Fibroblast of the aortic adventitia (primary cell): ENCODE data around the gene ABHD17A. TPM values are rescaled to one million over a fixed set of nuclear protein-coding genes. Genes with fewer than 3 reads are reported as not detected.

Source experiments
- DNase-seq: peaks from one replicate; pipeline ENCODE4 v3.0.0-alpha.2; 2010; ENCODE audit warnings: low read depth
- H3K4me3 ChIP-seq: 2 replicates; pipeline ENCODE4 v1.5.1; 2011; ENCODE audit warnings: low read depth, mild to moderate bottlenecking, control low read depth, low read length, moderate library complexity
- CTCF ChIP-seq: IDR thresholded peaks from 2 replicates; pipeline ENCODE4 v1.5.1; 2011; ENCODE audit warnings: mild to moderate bottlenecking, low read length, control low read depth, inconsistent platforms; ENCODE audit not compliant: insufficient read depth
- total RNA-seq: library from RNA; depleted of rRNA; stranded (reverse); fragments of >200 nt; gene quantifications from 2 replicates; pipeline ENCODE4 v1.2.3, GENCODE V29; 2012; ENCODE audit warnings: low replicate concordance

ABHD17A gene
- total RNA-seq, 1 donor = 48.0 TPM

DNA sequence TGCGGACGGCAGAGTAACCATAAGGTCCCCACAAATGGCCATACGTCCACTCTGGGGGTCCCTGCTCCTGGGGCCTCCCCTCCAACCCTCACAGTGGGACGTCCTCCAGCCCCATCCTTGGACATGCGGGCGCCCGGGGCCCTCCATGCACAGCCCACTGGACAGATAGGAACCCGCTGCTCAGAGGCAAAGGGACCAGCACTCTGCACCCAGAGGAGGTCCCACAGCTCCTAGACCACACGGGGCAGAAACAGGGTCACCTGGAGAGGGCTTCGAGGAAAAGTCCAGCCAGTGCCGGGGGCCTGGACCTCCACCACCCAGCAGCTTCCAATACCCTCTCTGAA is 48.1 kb downstream of the ABHD17A start:
- DNase-seq = no peak
- H3K4me3 ChIP-seq = no peak overlapping the region
- no peak for TF ChIP-seq CTCF

GRCh38 chr19:1836458-1837221 is 48.7 kb downstream of the ABHD17A start:
- no peak overlapping the region for H3K4me3 ChIP-seq
- no peak for DNase-seq
- TF ChIP-seq CTCF = no peak

GRCh38 chr19:1833540-1833939 is 51.8 kb downstream of the ABHD17A start:
- DNase-seq = no peak
- TF ChIP-seq CTCF = no peak
- H3K4me3 ChIP-seq = no peak overlapping the region

- no peak for DNase-seq
- H3K4me3 ChIP-seq = no peak overlapping the region
- TF ChIP-seq CTCF = no peak
Observed at GRCh38 chr19:1832046-1832663, 53.1 kb downstream of the ABHD17A start.

GRCh38 chr19:1830978-1831377 is 54.3 kb downstream of the ABHD17A start:
- no peak overlapping the region for H3K4me3 ChIP-seq
- TF ChIP-seq CTCF = no peak
- no peak for DNase-seq

DNA sequence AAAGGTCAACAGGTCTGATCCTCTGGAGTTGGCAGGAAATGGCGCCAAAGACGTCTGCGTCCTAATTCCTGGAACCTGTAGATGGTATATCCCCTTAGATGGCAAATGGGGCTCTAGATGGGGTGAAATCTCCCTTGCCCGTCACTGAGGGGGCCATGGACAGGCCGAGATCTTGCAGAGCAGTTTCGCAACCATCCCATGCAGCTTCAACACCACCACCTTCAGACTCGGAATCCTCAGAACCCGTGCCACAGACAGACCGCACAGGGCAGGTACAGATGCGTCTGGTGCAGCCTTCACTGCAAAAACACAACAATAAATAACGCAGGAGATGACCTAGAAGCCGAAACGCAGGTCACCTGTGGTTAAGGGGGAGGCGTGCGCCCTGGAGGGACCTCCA is 54.7 kb downstream of the ABHD17A start:
- no peak overlapping the region for H3K4me3 ChIP-seq
- no peak for TF ChIP-seq CTCF
- no peak for DNase-seq
